ENCODE measurements around the gene PIK3R2. TPM values are rescaled to one million over a fixed set of nuclear protein-coding genes. Genes with fewer than 3 reads are reported as not detected.

Gene PIK3R2
- total RNA-seq, 1 experiment from 2014 or later = 42.8 TPM

GRCh38 chr19:18141031-18141430 lies 11.9 kb upstream of the PIK3R2 start:
- H3K36me3 Mint-ChIP-seq (ENCODE audit: insufficient read depth in 1 of 3, low read depth in 3 of 3) = peaks cover 20 to 54% (median 51%) of the 10 kb centered on the region in 3 experiments

More at GRCh38 chr19:18141031-18141430, 11.9 kb upstream of the PIK3R2 start:
- H3K27ac ChIP-seq (ENCODE audit: insufficient read length, low read depth, low read length) = no peak overlapping the region
- H3K23me2 ChIP-seq (ENCODE audit: insufficient read length, low read depth, low read length, poor library complexity, severe bottlenecking) = no peaks in the 10 kb centered on the region
- no peak overlapping the region for H4K5ac ChIP-seq (ENCODE audit: insufficient read length, low read depth, low read length)
- no peak overlapping the region for H3K23ac ChIP-seq (ENCODE audit: insufficient read length, low read depth, low read length)
- Mint-ChIP-seq H3K4me1 (no peaks in the 10 kb centered on the region), H3K9me3 (peaks cover 0 to 4% of the 10 kb centered on the region in 2 experiments; a peak in 1 of 5 replicates), H3K4me3 (no peak overlapping the region), H3K27ac (no peak overlapping the region; a peak in 1 of 7 replicates), H3K27me3 (ENCODE audit: low read depth) (no peaks in the 10 kb centered on the region)
- H4K20me1 ChIP-seq (ENCODE audit: control insufficient read depth, insufficient read depth, insufficient read length) = no peaks in the 10 kb centered on the region
- no peak overlapping the region for H2BK5ac ChIP-seq (ENCODE audit: insufficient read length, low read length)
- no peaks in the 10 kb centered on the region for H3K79me1 ChIP-seq (ENCODE audit: insufficient read depth, low read depth, low read length, poor library complexity, severe bottlenecking)
- H2BK20ac ChIP-seq (ENCODE audit: low read depth, low read length, poor library complexity, severe bottlenecking) = no peak overlapping the region
- H2AK5ac ChIP-seq (ENCODE audit: insufficient read length, low read length) = no peak overlapping the region
- no peaks in the 10 kb centered on the region for H3K79me2 ChIP-seq (ENCODE audit: insufficient read depth, low read length)
- TF ChIP-seq CTCF (conservative IDR thresholded peaks at IDR 0.05) = no peak
- no peaks in the 10 kb centered on the region for H3K4me1 ChIP-seq (ENCODE audit: insufficient read depth, low read length)
- H3K27me3 ChIP-seq (ENCODE audit: insufficient read depth, low read length) = no peaks in the 10 kb centered on the region
- H2BK120ac ChIP-seq (ENCODE audit: low read depth, low read length, poor library complexity, severe bottlenecking) = no peak overlapping the region
- H3K14ac ChIP-seq (ENCODE audit: insufficient read depth, low read length) = no peak overlapping the region
- H3K9me3 ChIP-seq (ENCODE audit: control insufficient read depth, low read depth, low read length) = no peaks in the 10 kb centered on the region
- H3K4ac ChIP-seq (ENCODE audit: low read depth, low read length) = no peak overlapping the region
- no peak for DNase-seq
- H3T11ph ChIP-seq (ENCODE audit: low read length) = no peak overlapping the region
- WGBS (ENCODE audit: extremely low coverage, insufficient read length, low lambda C conversion rate) = no CpG with 5 or more reads among the region's 6 CpGs
- no peak overlapping the region for H3K56ac ChIP-seq (ENCODE audit: insufficient read length, low read depth, low read length)
- H2BK15ac ChIP-seq (ENCODE audit: low read depth, low read length) = no peak overlapping the region
- H3K18ac ChIP-seq (ENCODE audit: insufficient read length, low read depth, low read length) = no peak overlapping the region
- no peak overlapping the region for H3K4me2 ChIP-seq (ENCODE audit: insufficient read depth, insufficient read length, low read length)
- H4K91ac ChIP-seq (ENCODE audit: insufficient read length, low read depth, low read length) = no peak overlapping the region
- no peak overlapping the region for H3K9ac ChIP-seq (ENCODE audit: extremely low read depth, insufficient read length, low read length)
- no peak overlapping the region for H4K8ac ChIP-seq (replicated peaks; ENCODE audit: insufficient read length, low read depth, low read length)
- H2AFZ ChIP-seq (ENCODE audit: low read length) = no peak overlapping the region
- H2BK12ac ChIP-seq (ENCODE audit: insufficient read length, low read depth, low read length) = no peak overlapping the region

Data from H9 (cell line).